UCSD-AML1 (cell line): ENCODE results near the gene PCDHB16.
"Not testable (repeated sequence)": the region's sequence is repeated elsewhere in the genome, so short reads cannot be mapped to it uniquely, and the experiment has no call there.

Source experiments
- DNase-seq: peaks from one replicate; lab custom pipeline; 2025; ENCODE audit not compliant: unreplicated experiment; lab: John Stamatoyannopoulos, UW

Gene PCDHB16

DNA sequence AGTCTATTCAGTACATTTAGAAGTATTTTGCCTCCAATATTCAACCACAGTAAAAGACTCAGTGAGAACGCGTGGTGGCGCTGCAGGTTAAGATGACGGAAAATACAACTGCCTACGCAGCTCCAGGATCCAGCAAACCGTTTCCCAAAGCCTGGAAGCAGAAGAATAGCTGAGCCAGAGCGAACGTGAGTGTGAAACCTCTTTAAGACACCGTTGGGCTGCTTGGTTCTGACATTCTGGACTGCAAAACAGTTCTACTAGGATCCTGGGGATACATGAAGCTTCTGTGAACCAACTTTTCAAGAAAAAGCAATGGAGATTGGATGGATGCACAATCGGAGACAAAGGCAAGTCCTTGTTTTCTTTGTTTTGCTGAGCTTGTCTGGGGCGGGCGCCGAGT, at the start of gene PCDHB16:
PCDHB16 (plus strand) TSS at position 140 of the 400 bp plus-strand sequence; CDS start at position 313, 173 bp downstream.
- DNase-seq = no peak

DNA sequence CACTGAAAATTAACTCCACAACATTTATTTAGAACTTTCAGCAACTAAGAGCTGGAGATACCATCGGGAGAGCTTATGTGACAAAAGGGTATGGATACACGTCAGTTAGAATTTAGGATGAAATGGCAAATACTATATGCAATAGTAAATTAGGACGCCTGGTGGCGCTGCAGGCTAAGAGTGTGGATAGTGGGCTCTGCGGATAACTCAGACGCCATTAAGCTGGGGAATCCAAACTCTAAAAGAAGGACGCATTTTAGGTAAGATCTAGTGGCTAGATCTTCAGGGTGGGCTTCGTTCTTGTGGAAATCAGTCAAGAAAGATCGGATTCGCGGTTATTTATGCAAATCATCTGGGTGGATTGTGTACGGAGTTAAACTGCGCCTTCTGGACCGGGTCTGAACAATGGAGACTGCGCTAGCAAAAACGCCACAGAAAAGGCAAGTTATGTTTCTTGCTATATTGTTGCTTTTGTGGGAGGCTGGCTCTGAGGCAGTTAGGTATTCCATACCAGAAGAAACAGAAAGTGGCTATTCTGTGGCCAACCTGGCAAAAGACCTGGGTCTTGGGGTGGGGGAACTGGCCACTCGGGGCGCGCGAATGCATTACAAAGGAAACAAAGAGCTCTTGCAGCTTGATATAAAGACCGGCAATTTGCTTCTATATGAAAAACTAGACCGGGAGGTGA, 47.0 kb upstream of the PCDHB16 start, which contains the start of gene PCDHB5:
PCDHB5 (plus strand) TSS at position 177 of the 688 bp plus-strand sequence; CDS start at position 406, 229 bp downstream.
- no peak for DNase-seq

DNA sequence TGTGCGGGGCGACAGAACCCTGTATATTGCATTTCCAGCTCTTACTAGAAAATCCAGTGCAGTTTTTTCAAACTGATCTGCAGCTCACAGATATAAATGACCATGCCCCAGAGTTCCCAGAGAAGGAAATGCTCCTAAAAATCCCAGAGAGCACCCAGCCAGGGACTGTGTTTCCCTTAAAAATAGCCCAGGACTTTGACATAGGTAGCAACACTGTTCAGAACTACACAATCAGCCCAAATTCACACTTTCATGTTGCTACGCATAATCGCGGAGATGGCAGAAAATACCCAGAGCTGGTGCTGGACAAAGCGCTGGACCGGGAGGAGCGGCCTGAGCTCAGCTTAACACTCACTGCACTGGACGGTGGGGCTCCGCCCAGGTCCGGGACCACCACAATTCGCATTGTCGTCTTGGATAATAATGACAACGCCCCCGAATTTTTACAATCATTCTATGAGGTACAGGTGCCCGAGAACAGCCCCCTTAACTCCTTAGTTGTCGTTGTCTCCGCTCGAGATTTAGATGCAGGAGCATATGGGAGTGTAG, 46.4 kb upstream of the PCDHB16 start:
- no peak for DNase-seq

DNA sequence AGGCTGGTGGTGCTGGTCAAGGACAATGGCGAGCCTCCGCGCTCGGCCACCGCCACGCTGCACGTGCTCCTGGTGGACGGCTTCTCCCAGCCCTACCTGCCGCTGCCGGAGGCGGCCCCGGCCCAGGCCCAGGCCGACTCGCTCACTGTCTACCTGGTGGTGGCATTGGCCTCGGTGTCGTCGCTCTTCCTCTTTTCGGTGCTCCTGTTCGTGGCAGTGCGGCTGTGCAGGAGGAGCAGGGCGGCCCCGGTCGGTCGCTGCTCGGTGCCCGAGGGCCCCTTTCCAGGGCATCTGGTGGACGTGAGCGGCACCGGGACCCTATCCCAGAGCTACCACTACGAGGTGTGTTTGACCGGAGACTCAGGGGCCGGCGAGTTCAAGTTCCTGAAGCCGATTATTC, 44.8 kb upstream of the PCDHB16 start:
- not testable (repeated sequence) for DNase-seq

DNA sequence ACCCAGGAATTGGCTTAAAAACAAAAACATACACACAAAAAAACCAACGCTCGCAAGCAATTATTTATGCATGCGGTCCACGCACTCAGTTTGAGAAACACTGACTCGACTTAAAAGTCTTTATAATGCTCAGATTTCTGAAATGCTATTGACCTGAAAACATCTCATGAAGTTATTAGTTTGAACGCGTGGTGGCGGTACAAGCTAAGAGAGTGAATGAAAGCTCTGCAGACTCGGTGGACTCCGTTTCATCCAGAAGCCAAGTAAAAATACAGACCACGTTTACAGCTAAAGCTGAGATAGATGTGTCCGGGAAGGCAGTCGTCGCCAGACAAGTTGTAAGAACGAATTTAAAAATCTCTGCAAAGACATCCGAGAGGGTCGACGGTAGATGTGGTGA, 32.4 kb upstream of the PCDHB16 start, which contains the start of gene PCDHB6:
PCDHB6 (plus strand) TSS at position 246 of the 400 bp plus-strand sequence. CDS start 201 bp downstream, outside the sequence.
- no peak for DNase-seq

DNA sequence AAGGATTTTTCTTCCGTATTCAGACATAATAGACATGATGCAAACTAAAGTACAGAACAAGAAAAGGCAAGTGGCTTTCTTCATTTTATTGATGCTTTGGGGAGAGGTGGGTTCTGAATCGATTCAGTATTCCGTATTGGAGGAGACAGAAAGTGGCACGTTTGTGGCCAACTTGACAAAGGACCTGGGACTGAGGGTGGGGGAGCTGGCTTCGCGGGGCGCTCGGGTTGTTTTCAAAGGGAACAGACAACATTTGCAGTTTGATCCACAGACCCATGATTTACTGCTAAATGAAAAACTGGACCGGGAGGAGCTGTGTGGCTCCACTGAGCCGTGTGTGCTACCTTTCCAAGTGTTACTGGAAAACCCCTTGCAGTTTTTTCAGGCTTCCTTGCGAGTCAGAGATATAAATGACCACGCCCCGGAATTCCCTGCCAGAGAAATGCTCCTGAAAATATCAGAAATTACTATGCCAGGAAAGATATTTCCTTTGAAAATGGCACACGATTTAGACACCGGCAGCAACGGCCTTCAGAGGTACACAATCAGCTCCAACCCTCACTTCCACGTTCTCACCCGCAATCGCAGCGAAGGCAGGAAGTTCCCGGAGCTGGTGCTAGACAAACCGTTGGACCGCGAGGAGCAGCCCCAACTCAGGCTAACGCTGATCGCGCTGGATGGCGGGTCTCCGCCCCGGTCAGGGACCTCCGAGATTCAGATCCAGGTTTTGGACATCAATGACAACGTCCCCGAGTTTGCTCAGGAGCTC, 31.8 kb upstream of the PCDHB16 start:
- DNase-seq = no peak

DNA sequence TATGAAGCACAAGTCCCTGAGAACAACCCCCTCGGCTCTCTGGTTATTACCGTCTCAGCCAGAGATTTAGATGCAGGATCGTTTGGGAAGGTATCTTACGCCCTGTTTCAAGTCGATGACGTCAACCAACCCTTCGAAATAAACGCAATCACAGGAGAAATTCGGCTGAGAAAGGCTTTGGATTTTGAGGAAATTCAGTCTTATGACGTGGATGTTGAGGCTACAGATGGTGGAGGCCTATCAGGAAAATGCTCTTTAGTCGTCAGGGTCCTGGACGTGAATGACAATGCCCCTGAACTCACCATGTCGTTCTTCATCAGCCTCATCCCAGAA, 31.2 kb upstream of the PCDHB16 start:
- DNase-seq = no peak

DNA sequence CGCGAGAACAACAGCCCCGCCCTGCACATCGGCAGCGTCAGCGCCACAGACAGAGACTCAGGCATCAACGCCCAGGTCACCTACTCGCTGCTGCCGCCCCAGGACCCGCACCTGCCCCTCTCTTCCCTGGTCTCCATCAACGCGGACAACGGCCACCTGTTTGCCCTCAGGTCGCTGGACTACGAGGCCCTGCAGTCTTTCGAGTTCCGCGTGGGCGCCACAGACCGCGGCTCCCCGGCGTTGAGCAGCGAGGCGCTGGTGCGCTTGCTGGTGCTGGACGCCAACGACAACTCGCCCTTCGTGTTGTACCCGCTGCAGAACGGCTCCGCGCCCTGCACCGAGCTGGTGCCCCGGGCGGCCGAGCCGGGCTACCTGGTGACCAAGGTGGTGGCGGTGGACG, 30.6 kb upstream of the PCDHB16 start:
- DNase-seq = not testable (repeated sequence)

DNA sequence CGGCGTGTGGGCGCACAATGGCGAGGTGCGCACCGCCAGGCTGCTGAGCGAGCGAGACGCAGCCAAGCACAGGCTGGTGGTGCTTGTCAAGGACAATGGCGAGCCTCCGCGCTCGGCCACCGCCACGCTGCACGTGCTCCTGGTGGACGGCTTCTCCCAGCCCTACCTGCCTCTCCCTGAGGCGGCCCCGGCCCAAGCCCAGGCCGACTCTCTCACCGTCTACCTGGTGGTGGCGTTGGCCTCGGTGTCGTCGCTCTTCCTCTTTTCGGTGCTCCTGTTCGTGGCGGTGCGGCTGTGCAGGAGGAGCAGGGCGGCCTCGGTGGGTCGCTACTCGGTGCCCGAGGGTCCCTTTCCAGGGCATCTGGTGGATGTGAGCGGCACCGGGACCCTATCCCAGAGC, 30.1 kb upstream of the PCDHB16 start:
- DNase-seq = not testable (repeated sequence)

DNA sequence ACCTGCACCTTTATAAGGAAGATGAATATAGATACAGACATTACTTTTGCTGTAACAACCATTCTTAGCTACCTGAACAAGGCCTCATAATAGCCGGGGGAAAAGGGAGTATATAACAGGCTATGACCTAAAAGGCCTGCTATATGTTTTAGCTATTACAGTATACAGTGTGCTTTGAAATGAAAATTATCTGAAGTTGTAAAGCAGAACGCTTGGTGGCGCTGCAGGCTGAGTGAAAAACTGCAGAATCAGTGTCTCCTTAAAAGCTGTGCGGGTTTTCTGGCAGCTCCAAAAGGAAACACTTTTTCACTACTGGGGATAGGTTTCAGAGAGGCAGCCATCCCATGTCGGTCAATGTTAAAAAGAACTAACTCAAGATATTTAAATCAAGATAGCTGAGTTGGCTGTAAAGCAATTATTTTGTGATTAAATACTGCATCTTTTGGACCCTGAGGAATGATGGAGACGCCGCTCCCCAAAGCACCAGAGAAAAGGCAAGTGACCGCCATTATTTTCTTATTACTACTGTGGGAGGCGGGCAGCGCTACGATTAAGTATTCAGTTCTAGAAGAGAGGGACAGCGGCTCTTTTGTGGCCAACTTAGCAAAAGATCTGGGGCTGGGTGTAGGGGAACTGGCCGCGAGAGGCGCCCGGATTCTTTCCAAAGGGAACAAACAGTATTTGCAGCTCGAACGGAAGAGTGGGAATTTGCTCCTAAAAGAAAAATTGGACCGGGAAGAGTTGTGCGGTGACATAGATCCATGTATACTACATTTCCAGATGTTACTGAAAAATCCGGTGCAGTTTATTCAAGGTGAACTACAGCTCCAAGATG, 26.4 kb upstream of the PCDHB16 start:
- no peak for DNase-seq

DNA sequence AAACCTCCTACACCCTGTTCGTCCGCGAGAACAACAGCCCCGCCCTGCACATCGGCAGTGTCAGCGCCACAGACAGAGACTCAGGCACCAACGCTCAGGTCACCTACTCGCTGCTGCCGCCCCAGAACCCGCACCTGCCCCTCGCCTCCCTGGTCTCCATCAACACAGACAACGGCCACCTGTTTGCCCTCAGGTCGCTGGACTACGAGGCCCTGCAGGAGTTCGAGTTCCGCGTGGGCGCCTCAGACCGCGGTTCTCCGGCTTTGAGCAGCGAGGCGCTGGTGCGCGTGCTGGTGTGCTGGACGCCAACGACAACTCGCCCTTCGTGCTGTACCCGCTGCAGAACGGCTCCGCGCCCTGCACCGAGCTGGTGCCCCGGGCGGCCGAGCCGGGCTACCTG, 24.8 kb upstream of the PCDHB16 start:
- not testable (repeated sequence) for DNase-seq

DNA sequence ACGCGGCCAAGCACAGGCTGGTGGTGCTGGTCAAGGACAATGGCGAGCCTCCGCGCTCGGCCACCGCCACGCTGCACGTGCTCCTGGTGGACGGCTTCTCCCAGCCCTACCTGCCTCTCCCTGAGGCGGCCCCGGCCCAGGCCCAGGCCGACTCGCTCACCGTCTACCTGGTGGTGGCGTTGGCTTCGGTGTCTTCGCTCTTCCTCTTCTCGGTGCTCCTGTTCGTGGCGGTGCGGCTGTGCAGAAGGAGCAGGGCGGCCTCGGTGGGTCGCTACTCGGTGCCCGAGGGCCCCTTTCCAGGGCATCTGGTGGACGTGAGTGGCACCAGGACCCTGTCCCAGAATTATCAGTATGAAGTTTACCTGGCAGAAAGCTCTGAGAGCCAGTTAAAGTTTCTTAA, 24.3 kb upstream of the PCDHB16 start:
- DNase-seq = not testable (repeated sequence)

DNA sequence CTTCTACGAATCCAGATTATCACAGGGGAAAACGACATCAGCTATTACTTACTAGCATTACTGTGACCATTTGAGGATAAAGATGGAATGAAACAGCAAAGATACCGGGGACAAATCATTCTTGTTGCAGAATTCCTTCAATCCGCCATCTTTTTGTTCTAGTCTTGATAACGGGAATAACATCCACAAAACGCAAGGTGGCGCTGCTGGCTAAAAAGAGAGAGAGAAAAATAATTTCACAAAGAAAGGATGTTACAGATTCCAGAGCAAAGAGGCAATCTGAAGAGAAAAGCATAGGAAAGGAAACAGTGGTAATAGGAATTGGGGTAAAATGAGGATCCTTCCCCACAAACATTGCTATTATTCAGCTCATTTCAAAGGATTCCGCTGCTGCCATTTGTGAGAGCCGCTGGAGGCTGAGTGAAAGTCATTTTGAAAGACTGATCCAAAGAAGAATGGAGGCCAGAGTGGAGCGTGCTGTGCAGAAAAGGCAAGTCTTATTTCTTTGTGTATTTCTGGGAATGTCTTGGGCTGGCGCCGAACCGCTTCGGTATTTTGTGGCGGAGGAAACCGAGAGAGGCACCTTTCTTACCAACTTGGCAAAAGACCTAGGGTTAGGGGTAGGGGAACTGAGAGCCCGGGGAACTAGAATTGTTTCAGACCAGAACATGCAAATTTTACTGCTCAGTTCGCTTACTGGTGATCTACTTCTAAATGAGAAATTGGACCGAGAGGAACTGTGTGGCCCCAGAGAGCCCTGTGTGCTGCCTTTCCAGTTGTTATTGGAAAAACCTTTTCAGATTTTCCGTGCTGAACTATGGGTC, 9.6 kb upstream of the PCDHB16 start, which contains the start of gene PCDHB7:
PCDHB7 (plus strand) TSS at position 264 of the 824 bp plus-strand sequence; CDS start at position 456, 192 bp downstream.
- DNase-seq = no peak

DNA sequence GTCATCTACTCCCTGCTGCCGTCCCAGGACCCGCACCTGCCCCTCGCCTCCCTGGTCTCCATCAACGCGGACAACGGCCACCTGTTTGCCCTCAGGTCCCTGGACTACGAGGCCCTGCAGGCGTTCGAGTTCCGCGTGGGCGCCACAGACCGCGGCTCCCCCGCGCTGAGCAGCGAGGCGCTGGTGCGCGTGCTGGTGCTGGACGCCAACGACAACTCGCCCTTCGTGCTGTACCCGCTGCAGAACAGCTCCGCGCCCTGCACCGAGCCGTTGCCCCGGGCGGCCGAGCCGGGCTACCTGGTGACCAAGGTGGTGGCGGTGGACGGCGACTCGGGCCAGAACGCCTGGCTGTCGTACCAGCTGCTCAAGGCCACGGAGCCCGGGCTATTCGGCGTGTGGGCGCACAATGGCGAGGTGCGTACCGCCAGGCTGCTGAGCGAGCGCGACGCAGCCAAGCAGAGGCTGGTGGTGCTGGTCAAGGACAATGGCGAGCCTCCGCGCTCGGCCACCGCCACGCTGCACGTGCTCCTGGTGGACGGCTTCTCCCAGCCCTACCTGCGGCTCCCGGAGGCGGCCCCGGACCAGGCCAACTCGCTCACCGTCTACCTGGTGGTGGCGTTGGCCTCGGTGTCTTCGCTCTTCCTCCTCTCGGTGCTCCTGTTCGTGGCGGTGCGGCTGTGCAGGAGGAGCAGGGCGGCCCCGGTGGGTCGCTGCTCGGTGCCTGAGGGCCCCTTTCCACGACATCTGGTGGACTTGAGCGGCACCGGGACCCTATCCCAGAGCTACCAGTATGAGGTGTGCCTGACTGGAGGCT, 7.7 kb upstream of the PCDHB16 start:
- DNase-seq = not testable (repeated sequence)

DNA sequence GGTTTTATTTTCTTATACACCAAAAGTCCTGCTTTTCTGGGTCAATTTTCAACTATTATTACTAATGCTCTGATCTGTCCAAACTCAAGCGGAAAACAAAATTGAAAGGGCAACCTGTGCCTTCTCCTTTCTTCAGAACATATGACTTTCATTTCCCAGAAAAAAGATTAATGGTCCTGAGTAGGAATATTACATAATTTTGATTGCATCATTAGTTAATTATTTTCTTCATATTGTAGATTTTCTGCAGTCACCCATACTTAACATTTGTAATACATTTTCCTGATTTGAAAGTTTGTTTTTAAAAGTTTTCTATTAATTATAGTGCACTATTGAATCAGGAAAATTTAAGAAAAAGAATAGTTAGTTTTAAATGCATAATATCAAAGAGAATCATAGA, 6.3 kb upstream of the PCDHB16 start:
- no peak for DNase-seq

DNA sequence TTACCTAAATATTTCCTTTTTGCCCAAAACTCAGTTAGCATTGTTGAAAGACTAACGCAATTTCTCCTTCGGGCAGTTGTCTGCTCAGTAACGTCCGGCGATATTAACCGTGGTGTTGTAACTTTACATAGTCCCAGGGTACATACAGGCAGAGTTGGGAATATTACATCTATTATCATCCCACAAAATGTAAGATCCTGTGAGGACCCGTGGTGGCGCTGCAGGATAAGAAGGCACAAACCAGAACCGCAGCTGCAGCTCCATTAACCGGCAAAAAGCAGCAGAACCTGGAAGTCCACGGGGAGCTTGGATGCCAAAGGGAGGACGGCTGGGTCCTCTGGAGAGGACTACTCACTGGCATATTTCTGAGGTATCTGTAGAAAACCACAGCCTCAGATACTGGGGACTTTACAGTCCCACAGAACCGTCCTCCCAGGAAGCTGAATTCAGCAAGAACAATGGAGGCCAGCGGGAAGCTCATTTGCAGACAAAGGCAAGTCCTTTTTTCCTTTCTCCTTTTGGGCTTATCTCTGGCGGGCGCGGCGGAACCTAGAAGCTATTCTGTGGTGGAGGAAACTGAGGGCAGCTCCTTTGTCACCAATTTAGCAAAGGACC, 4.5 kb upstream of the PCDHB16 start, which contains the start of gene PCDHB8:
PCDHB8 (plus strand) TSS at position 214 of the 615 bp plus-strand sequence; CDS start at position 459, 245 bp downstream.
- not testable (repeated sequence) for DNase-seq

DNA sequence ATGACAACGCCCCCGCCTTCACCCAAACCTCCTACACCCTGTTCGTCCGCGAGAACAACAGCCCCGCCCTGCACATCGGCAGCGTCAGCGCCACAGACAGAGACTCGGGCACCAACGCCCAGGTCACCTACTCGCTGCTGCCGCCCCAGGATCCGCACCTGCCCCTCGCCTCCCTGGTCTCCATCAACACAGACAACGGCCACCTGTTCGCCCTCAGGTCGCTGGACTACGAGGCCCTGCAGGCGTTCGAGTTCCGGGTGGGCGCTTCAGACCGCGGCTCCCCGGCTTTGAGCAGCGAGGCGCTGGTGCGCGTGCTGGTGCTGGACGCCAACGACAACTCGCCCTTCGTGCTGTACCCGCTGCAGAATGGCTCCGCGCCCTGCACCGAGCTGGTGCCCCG, 2.8 kb upstream of the PCDHB16 start:
- DNase-seq = not testable (repeated sequence)

DNA sequence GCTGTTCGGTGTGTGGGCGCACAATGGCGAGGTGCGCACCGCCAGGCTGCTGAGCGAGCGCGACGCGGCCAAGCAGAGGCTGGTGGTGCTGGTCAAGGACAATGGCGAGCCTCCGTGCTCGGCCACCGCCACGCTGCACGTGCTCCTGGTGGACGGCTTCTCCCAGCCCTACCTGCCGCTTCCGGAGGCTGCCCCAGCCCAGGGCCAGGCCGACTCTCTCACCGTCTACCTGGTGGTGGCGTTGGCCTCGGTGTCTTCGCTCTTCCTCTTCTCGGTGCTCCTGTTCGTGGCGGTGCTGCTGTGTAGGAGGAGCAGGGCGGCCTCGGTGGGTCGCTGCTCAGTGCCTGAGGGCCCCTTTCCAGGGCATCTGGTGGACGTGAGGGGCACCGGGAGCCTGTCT, 2.3 kb upstream of the PCDHB16 start:
- DNase-seq = not testable (repeated sequence)

DNA sequence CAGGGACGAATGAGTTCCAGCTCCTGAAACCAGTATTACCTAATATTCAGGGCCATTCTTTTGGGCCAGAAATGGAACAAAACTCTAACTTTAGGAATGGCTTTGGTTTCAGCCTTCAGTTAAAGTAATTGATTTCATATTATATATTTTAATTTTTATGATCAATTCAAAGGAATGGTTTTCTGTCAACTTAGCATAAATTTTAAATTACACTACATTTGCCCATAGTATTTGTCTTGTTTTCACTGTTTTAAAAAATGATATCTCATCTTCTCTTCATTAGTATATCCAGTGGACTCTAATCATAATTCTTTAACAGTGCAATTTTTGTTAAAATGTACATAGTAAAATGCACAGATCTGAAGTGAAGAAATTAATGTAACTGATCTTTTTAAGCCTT, 1.9 kb upstream of the PCDHB16 start:
- no peak for DNase-seq
